GM23338 (cell line): ENCODE results near the gene S100A14. TPM values are rescaled to one million over a fixed set of nuclear protein-coding genes. Genes with fewer than 3 reads are reported as not detected.

Experiments used
- ATAC-seq: fragments of 200-7000 bp; cut with Tn5 transposase; 3 replicates; pipeline ENCODE4 v1.9.1; 2020
- DNase-seq: peaks from one replicate; pipeline ENCODE4 v3.0.0-alpha.2; 2015; ENCODE audit warnings: low spot score
- H2AFZ ChIP-seq: fragments of 200-600 bp; sonication (generic); 2 replicates; pipeline ENCODE4 v1.8.0; 2016; ENCODE audit warnings: antibody characterized with exemption, mild to moderate bottlenecking, moderate library complexity
- H3F3A ChIP-seq: fragments of 200-600 bp; sonication (generic); replicated peaks from 2 replicates; pipeline ENCODE4 v1.8.0; 2017; ENCODE audit warnings: antibody characterized with exemption, mixed run types, low read depth
- H3K27ac ChIP-seq: fragments of 200-600 bp; sonication (generic); 2 replicates; pipeline ENCODE4 v1.6.1; 2016; ENCODE audit warnings: low read depth
- H3K27me3 ChIP-seq: fragments of 200-600 bp; sonication (generic); 2 replicates; pipeline ENCODE4 v1.8.0; 2016; ENCODE audit warnings: mild to moderate bottlenecking, mixed run types, moderate library complexity; ENCODE audit not compliant: insufficient read depth
- H3K36me3 ChIP-seq: fragments of 200-600 bp; sonication (generic); 2 replicates; pipeline ENCODE4 v1.8.0; 2016; ENCODE audit warnings: mild to moderate bottlenecking; ENCODE audit not compliant: insufficient read depth
- H3K4me1 ChIP-seq: fragments of 200-600 bp; sonication (generic); 2 replicates; pipeline ENCODE4 v1.8.0; 2016; ENCODE audit warnings: mild to moderate bottlenecking, moderate library complexity; ENCODE audit not compliant: insufficient read depth
- H3K4me2 ChIP-seq: fragments of 200-600 bp; sonication (generic); 2 replicates; pipeline ENCODE4 v1.7.1; 2017; ENCODE audit warnings: mixed run types
- H3K4me3 ChIP-seq: fragments of 200-600 bp; sonication (generic); 2 replicates; pipeline ENCODE4 v1.6.1; 2016; ENCODE audit warnings: mixed run types
- H3K79me2 ChIP-seq: fragments of 200-600 bp; sonication (generic); replicated peaks from 2 replicates; pipeline ENCODE4 v1.8.0; 2017; ENCODE audit warnings: mild to moderate bottlenecking; ENCODE audit not compliant: insufficient read depth
- H3K9me2 ChIP-seq: fragments of 200-600 bp; sonication (generic); 2 replicates; pipeline ENCODE4 v1.8.0; 2017; ENCODE audit not compliant: insufficient read depth
- H4K20me1 ChIP-seq: fragments of 200-600 bp; sonication (generic); replicated peaks from 2 replicates; pipeline ENCODE4 v1.8.0; 2017; ENCODE audit warnings: mild to moderate bottlenecking; ENCODE audit not compliant: insufficient read depth
- H3K27ac Mint-ChIP-seq: 2 replicates; pipeline ENCODE4 v1.8.0; 2020; ENCODE audit warnings: inconsistent platforms, mild to moderate bottlenecking, moderate library complexity, mixed read lengths
- H3K27me3 Mint-ChIP-seq: 3 replicates; pipeline ENCODE4 v1.8.0; 2022; ENCODE audit warnings: low read depth, mild to moderate bottlenecking, moderate library complexity, mixed read lengths, inconsistent platforms; ENCODE audit not compliant: insufficient read depth, poor library complexity
- H3K36me3 Mint-ChIP-seq: 3 replicates; pipeline ENCODE4 v1.8.0; 2021; ENCODE audit warnings: low read depth, mild to moderate bottlenecking, inconsistent platforms, moderate library complexity, mixed read lengths
- H3K4me1 Mint-ChIP-seq: 3 replicates; pipeline ENCODE4 v1.8.0; 2020; ENCODE audit warnings: mild to moderate bottlenecking, inconsistent platforms, mixed read lengths
- H3K4me3 Mint-ChIP-seq: 3 replicates; pipeline ENCODE4 v1.8.0; 2021; ENCODE audit warnings: moderate library complexity, mild to moderate bottlenecking, inconsistent platforms, mixed read lengths
- H3K9me3 Mint-ChIP-seq: 3 replicates; pipeline ENCODE4 v1.8.0; 2020; ENCODE audit warnings: moderate library complexity, mild to moderate bottlenecking, inconsistent platforms, mixed read lengths
- CREB1 ChIP-seq: fragments of 250-450 bp; sonication (Bioruptor Pico); IDR thresholded peaks from 2 replicates; pipeline ENCODE4 v1.5.0; 2020; ENCODE audit warnings: low read depth, mild to moderate bottlenecking, moderate library complexity
- ETS1 ChIP-seq: IDR thresholded peaks from 2 replicates; pipeline ENCODE4 v1.6.1; 2016; ENCODE audit warnings: antibody characterized with exemption
- EZH2 ChIP-seq: fragments of 200-600 bp; sonication (generic); IDR thresholded peaks from one replicate; pipeline ENCODE4 v1.8.0; 2017; ENCODE audit warnings: antibody characterized with exemption, mild to moderate bottlenecking, low read depth; ENCODE audit not compliant: unreplicated experiment
- EZH2phosphoT487 ChIP-seq: fragments of 200-600 bp; sonication (generic); IDR thresholded peaks from one replicate; pipeline ENCODE4 v1.8.1; 2018; ENCODE audit warnings: antibody characterized with exemption; ENCODE audit not compliant: unreplicated experiment
- JUNB ChIP-seq: IDR thresholded peaks from one replicate; pipeline ENCODE4 v1.6.1; 2016; ENCODE audit warnings: antibody characterized with exemption; ENCODE audit not compliant: unreplicated experiment
- NANOG ChIP-seq: IDR thresholded peaks from 2 replicates; pipeline ENCODE4 v1.6.1; 2016; ENCODE audit warnings: antibody characterized with exemption, borderline replicate concordance
- POLR2AphosphoS5 ChIP-seq: IDR thresholded peaks from 2 replicates; pipeline ENCODE4 v1.6.1; 2016; ENCODE audit warnings: antibody characterized with exemption, low read depth
- REST ChIP-seq: IDR thresholded peaks from one replicate; pipeline ENCODE4 v1.6.1; 2018; ENCODE audit warnings: antibody characterized with exemption; ENCODE audit not compliant: unreplicated experiment
- ZNF114 ChIP-seq: fragments of 250-450 bp; sonication (Bioruptor Pico); IDR thresholded peaks from 2 replicates; pipeline ENCODE4 v1.5.0; 2020; ENCODE audit warnings: mild to moderate bottlenecking, moderate library complexity
- ZNF331 ChIP-seq: fragments of 250-450 bp; sonication (Bioruptor Pico); IDR thresholded peaks from 2 replicates; pipeline ENCODE4 v1.5.0; 2020; ENCODE audit warnings: low read depth, mild to moderate bottlenecking, moderate library complexity
- polyA plus RNA-seq: library from polyadenylated mRNA; unstranded; fragments of >200 nt; fragmentation: Nextera tagmentation; extraction: Ambion mirVana; gene quantifications from 2 replicates; pipeline ENCODE4 v1.2.1, GENCODE V29; 2016
- total RNA-seq: library from RNA; depleted of rRNA; stranded (reverse); fragments of >200 nt; shearing (Covaris generic); gene quantifications from 2 replicates; pipeline ENCODE4 v1.2.3, GENCODE V29; 2014
- TF ChIP-seq, protein P1 (sequence below), 2 experiments: fragments of 200-600 bp in 1 of 2; sonication (generic) in 1 of 2; conservative IDR thresholded peaks; 2 replicates each; pipeline versions ENCODE4 v1.5.1 to v1.6.1; 2016 to 2017; ENCODE audit warnings: antibody characterized with exemption in 2 of 2, low read depth in 2 of 2, mild to moderate bottlenecking in 2 of 2, moderate library complexity in 1 of 2
- TF ChIP-seq, protein P2 (sequence below): fragments of 250-450 bp; sonication (Bioruptor Pico); IDR thresholded peaks from 2 replicates; pipeline ENCODE4 v1.5.0; 2020; ENCODE audit warnings: mild to moderate bottlenecking, moderate library complexity

The S100A14 gene
- total and polyA plus RNA-seq, 2 experiments from 2014 or later = 0.28 to 0.53 TPM

DNA sequence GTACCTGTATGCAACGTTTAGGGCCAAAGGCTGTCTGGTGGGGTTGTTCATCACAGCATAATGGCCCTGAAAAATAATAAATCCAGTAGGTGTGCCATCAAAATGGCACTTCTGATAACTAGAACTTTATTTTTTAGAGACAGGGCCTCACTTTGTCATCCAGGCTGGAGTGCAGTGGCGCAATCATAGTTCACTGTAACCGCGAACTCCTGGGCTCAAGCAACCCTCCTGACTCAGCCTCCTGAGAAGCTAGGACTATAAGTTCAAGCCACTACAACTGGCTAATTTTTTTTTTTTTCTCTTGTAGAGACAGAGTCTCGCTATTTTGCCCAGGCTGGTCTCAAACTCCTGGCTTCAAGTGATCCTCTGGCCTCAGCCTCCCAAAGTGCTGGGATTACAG is 47.1 kb upstream of the S100A14 start:
- H3K27ac ChIP-seq = no peak overlapping the region
- ATAC-seq (no peak), DNase-seq (no peak)
- Mint-ChIP-seq H3K27me3 (peaks cover 8% of the 10 kb centered on the region), H3K9me3 (no peaks in the 10 kb centered on the region; the same call in 2 of the 3 replicates), H3K27ac (no peak overlapping the region), H3K4me1 (peaks cover 8% of the 10 kb centered on the region), H3K36me3 (peaks cover 82% of the 10 kb centered on the region), H3K4me3 (no peak overlapping the region)
- peaks cover 24% of the 10 kb centered on the region for H4K20me1 ChIP-seq
- H3K79me2 ChIP-seq = peaks cover 23% of the 10 kb centered on the region
- no peak for TF ChIP-seq ZNF114 (CRISPR knock-in tag)
- no peak for TF ChIP-seq CREB1 (CRISPR knock-in tag)
- no peak for TF ChIP-seq NANOG
- TF ChIP-seq ZNF331 (CRISPR knock-in tag) = no peak
- TF ChIP-seq, protein P1, sequence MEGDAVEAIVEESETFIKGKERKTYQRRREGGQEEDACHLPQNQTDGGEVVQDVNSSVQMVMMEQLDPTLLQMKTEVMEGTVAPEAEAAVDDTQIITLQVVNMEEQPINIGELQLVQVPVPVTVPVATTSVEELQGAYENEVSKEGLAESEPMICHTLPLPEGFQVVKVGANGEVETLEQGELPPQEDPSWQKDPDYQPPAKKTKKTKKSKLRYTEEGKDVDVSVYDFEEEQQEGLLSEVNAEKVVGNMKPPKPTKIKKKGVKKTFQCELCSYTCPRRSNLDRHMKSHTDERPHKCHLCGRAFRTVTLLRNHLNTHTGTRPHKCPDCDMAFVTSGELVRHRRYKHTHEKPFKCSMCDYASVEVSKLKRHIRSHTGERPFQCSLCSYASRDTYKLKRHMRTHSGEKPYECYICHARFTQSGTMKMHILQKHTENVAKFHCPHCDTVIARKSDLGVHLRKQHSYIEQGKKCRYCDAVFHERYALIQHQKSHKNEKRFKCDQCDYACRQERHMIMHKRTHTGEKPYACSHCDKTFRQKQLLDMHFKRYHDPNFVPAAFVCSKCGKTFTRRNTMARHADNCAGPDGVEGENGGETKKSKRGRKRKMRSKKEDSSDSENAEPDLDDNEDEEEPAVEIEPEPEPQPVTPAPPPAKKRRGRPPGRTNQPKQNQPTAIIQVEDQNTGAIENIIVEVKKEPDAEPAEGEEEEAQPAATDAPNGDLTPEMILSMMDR (conservative IDR thresholded peaks at IDR 0.05; ENCODE audit: low read depth in 2 of 2) = no peak
- TF ChIP-seq POLR2AphosphoS5 = no peak
- TF ChIP-seq EZH2phosphoT487 = no peak
- TF ChIP-seq ETS1 = no peak
- no peak for TF ChIP-seq JUNB
- no peak for TF ChIP-seq EZH2
- TF ChIP-seq REST = no peak
- TF ChIP-seq, protein P2, sequence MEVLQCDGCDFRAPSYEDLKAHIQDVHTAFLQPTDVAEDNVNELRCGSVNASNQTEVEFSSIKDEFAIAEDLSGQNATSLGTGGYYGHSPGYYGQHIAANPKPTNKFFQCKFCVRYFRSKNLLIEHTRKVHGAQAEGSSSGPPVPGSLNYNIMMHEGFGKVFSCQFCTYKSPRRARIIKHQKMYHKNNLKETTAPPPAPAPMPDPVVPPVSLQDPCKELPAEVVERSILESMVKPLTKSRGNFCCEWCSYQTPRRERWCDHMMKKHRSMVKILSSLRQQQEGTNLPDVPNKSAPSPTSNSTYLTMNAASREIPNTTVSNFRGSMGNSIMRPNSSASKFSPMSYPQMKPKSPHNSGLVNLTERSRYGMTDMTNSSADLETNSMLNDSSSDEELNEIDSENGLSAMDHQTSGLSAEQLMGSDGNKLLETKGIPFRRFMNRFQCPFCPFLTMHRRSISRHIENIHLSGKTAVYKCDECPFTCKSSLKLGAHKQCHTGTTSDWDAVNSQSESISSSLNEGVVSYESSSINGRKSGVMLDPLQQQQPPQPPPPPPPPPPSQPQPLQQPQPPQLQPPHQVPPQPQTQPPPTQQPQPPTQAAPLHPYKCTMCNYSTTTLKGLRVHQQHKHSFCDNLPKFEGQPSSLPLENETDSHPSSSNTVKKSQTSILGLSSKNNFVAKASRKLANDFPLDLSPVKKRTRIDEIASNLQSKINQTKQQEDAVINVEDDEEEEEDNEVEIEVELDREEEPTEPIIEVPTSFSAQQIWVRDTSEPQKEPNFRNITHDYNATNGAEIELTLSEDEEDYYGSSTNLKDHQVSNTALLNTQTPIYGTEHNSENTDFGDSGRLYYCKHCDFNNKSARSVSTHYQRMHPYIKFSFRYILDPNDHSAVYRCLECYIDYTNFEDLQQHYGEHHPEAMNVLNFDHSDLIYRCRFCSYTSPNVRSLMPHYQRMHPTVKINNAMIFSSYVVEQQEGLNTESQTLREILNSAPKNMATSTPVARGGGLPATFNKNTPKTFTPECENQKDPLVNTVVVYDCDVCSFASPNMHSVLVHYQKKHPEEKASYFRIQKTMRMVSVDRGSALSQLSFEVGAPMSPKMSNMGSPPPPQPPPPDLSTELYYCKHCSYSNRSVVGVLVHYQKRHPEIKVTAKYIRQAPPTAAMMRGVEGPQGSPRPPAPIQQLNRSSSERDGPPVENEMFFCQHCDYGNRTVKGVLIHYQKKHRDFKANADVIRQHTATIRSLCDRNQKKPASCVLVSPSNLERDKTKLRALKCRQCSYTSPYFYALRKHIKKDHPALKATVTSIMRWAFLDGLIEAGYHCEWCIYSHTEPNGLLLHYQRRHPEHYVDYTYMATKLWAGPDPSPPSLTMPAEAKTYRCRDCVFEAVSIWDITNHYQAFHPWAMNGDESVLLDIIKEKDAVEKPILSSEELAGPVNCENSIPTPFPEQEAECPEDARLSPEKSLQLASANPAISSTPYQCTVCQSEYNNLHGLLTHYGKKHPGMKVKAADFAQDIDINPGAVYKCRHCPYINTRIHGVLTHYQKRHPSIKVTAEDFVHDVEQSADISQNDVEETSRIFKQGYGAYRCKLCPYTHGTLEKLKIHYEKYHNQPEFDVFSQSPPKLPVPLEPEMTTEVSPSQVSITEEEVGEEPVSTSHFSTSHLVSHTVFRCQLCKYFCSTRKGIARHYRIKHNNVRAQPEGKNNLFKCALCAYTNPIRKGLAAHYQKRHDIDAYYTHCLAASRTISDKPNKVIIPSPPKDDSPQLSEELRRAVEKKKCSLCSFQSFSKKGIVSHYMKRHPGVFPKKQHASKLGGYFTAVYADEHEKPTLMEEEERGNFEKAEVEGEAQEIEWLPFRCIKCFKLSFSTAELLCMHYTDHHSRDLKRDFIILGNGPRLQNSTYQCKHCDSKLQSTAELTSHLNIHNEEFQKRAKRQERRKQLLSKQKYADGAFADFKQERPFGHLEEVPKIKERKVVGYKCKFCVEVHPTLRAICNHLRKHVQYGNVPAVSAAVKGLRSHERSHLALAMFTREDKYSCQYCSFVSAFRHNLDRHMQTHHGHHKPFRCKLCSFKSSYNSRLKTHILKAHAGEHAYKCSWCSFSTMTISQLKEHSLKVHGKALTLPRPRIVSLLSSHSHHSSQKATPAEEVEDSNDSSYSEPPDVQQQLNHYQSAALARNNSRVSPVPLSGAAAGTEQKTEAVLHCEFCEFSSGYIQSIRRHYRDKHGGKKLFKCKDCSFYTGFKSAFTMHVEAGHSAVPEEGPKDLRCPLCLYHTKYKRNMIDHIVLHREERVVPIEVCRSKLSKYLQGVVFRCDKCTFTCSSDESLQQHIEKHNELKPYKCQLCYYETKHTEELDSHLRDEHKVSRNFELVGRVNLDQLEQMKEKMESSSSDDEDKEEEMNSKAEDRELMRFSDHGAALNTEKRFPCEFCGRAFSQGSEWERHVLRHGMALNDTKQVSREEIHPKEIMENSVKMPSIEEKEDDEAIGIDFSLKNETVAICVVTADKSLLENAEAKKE (CRISPR knock-in tag) = no peak
- H3K36me3 ChIP-seq = peaks cover 71% of the 10 kb centered on the region
- no peaks in the 10 kb centered on the region for H3K27me3 ChIP-seq
- no peak overlapping the region for H2AFZ ChIP-seq
- H3K9me2 ChIP-seq = no peaks in the 10 kb centered on the region
- no peak overlapping the region for H3K4me3 ChIP-seq
- peaks cover 8% of the 10 kb centered on the region for H3K4me1 ChIP-seq
- no peak overlapping the region for H3K4me2 ChIP-seq
- H3F3A ChIP-seq = peaks cover 76% of the 10 kb centered on the region
